WTC11 (cell line): ENCODE results near the gene RBM24.

Experiments used
- ATF1 ChIP-seq: sonication (generic); formaldehyde crosslinking; IDR thresholded peaks from 2 replicates; pipeline ENCODE4 v1.8.1; 2023; ENCODE audit warnings: mild to moderate bottlenecking, moderate library complexity, missing genetic modification reagents
- ATF2 ChIP-seq: sonication (generic); formaldehyde crosslinking; IDR thresholded peaks from 2 replicates; pipeline ENCODE4 v1.8.1; 2022; ENCODE audit warnings: low read depth, missing genetic modification reagents, borderline replicate concordance
- CREB1 ChIP-seq: sonication (generic); formaldehyde crosslinking; IDR thresholded peaks from 2 replicates; pipeline ENCODE4 v1.8.0; 2023; ENCODE audit warnings: mild to moderate bottlenecking, missing genetic modification reagents
- CTCF ChIP-seq: fragments of 200-600 bp; IDR thresholded peaks from 2 replicates; pipeline ENCODE4 v1.8.0; 2022; ENCODE audit warnings: antibody characterized with exemption
- MLX ChIP-seq: sonication (generic); formaldehyde crosslinking; IDR thresholded peaks from 2 replicates; pipeline ENCODE4 v1.8.1; 2023; ENCODE audit warnings: mild to moderate bottlenecking, missing genetic modification reagents, moderate library complexity
- ZNF121 ChIP-seq: sonication (generic); formaldehyde crosslinking; IDR thresholded peaks from 2 replicates; pipeline ENCODE4 v1.8.0; 2023; ENCODE audit warnings: missing genetic modification reagents
- ZNF138 ChIP-seq: sonication (generic); formaldehyde crosslinking; conservative IDR thresholded peaks from 2 replicates; pipeline ENCODE4 v1.8.1; 2022; ENCODE audit warnings: mild to moderate bottlenecking, moderate library complexity, missing genetic modification reagents

- no peak for TF ChIP-seq CTCF
- TF ChIP-seq ATF2: no peak
- TF ChIP-seq MLX (CRISPR knock-in tag): no peak
- no peak for TF ChIP-seq ZNF121 (CRISPR knock-in tag)
- TF ChIP-seq ATF1: no peak
- TF ChIP-seq CREB1 (CRISPR knock-in tag): no peak
- TF ChIP-seq ZNF138 (CRISPR knock-in tag): no peak
Observed at GRCh38 chr6:17297271-17298080, 16.3 kb downstream of the RBM24 start.
